Body of pancreas (tissue), 4 donors: ENCODE measurements around the gene TMA7. TPM values are rescaled to one million over a fixed set of nuclear protein-coding genes. Genes with fewer than 3 reads are reported as not detected.
A peak's percentile ranks its signal among the peaks of the same experiment; 100 is the strongest.
"Not testable (repeated sequence)": the region's sequence is repeated elsewhere in the genome, so short reads cannot be mapped to it uniquely, and the experiment has no call there.

Experiments used
- ATAC-seq: fragments of 150-250 bp; one replicate; pipeline ENCODE4 v1.9.1; 2016
- DNase-seq, 4 donors: peaks; one replicate each; pipeline ENCODE4 v3.0.0-alpha.2; 2019
- H3K27ac ChIP-seq, 4 donors: fragments of 200-600 bp; sonication (generic); 1 replicate in 3 of 4; 2 replicates in 1 of 4; pipeline versions ENCODE4 v1.5.1 to v1.6.1; 2016 to 2019; ENCODE audit warnings: mild to moderate bottlenecking in 1 of 4, mixed read lengths in 1 of 4, moderate library complexity in 1 of 4
- H3K27me3 ChIP-seq, 2 donors: fragments of 200-600 bp; sonication (generic); one replicate each; pipeline ENCODE4 v1.6.0; 2016; ENCODE audit warnings: mild to moderate bottlenecking in 1 of 2
- H3K36me3 ChIP-seq, 2 donors: fragments of 200-600 bp; sonication (generic); replicated peaks in 1 of 2; 2 replicates each; pipeline ENCODE4 v1.5.1; 2016; ENCODE audit warnings: low read depth in 2 of 2; ENCODE audit not compliant: insufficient read depth in 1 of 2
- H3K4me1 ChIP-seq: fragments of 200-600 bp; sonication (generic); one replicate; pipeline ENCODE4 v1.6.0; 2016
- H3K4me3 ChIP-seq, 2 donors: fragments of 200-600 bp; sonication (generic); 1 replicate in 1 of 2; 2 replicates in 1 of 2; pipeline ENCODE4 v1.5.1; 2016 to 2019
- H3K9me3 ChIP-seq, 3 donors: fragments of 200-600 bp; sonication (generic); 1 replicate in 2 of 3; 2 replicates in 1 of 3; pipeline ENCODE4 v1.5.1; 2016
- CTCF ChIP-seq, 7 experiments: fragments of 450-650 bp in 4 of 7; fragments of 200-600 bp in 3 of 7; sonication (generic) in 3 of 7; IDR thresholded peaks; one replicate each; pipeline ENCODE4 v1.5.1; 2016 to 2019; ENCODE audit warnings: antibody characterized with exemption in 7 of 7
- POLR2A ChIP-seq, 3 donors: fragments of 450-650 bp; IDR thresholded peaks; one replicate each; pipeline ENCODE4 v1.6.1; 2016; ENCODE audit warnings: antibody characterized with exemption in 3 of 3, mild to moderate bottlenecking in 2 of 3
- WGBS, 2 donors: methylation state at CpG; one replicate each; pipeline ENCODE4 v1.1.5; 2017; 5-methylcytosine and 5-hydroxymethylcytosine counted together
- intact Hi-C: fragments of 100-400 bp; cut with DNase I; formaldehyde crosslinking; loops from one replicate; pipeline ENCODE4 v1.15.1; 2023
- total RNA-seq, 2 donors: library from RNA; depleted of rRNA; stranded (reverse); fragments of >200 nt; gene quantifications; one replicate each; pipeline ENCODE4 v1.1.0, GENCODE V29; 2016

TMA7 gene
- total RNA-seq, 2 donors from 2014 or later = 113 to 156 TPM

- DNase-seq (no peak), ATAC-seq (no peak)
- Histone ChIP-seq H3K4me3 (no peak overlapping the region), H3K27me3 (no peaks in the 10 kb centered on the region), H3K4me1 (peaks cover 1% of the 10 kb centered on the region), H3K9me3 (no peaks in the 10 kb centered on the region), H3K36me3 (peaks cover 10 to 16% of the 10 kb centered on the region in 2 donors), H3K27ac (no peak overlapping the region)
- intact Hi-C loops = loop anchor here (5.0 kb wide), 3 partner anchors 47 to 102 kb away; partner anchors contain the start of gene UCN2
- 83 to 90% methylated on average over 2 to 7 of the region's 7 CpGs for WGBS, 2 donors
- TF ChIP-seq CTCF (IDR thresholded peaks at IDR 0.05) (no peak), POLR2A (IDR thresholded peaks at IDR 0.05) (no peak)
These were observed 19.9 kb downstream of the TMA7 start for GRCh38 chr3:48459773-48460516.

- H3K4me1 ChIP-seq = peaks cover 7% of the 10 kb centered on the region
- H3K27ac ChIP-seq = no peak overlapping the region
- intact Hi-C loops = loop anchor here (5.0 kb wide), 3 partner anchors 47 to 102 kb away; partner anchors contain the start of gene UCN2
- TF ChIP-seq CTCF (IDR thresholded peaks at IDR 0.05) (no peak), POLR2A (IDR thresholded peaks at IDR 0.05) (no peak)
- peaks cover 10 to 15% of the 10 kb centered on the region in 2 donors for H3K36me3 ChIP-seq
- no peak for DNase-seq
- no peak for ATAC-seq
- no peaks in the 10 kb centered on the region for H3K9me3 ChIP-seq
- 94 to 100% methylated on average over 1 to 3 of the region's 3 CpGs for WGBS, 2 donors
- no peak overlapping the region for H3K4me3 ChIP-seq
- H3K27me3 ChIP-seq = no peaks in the 10 kb centered on the region
These were observed 20.5 kb downstream of the TMA7 start for GRCh38 chr3:48460517-48460902.

- intact Hi-C loops = loop anchor here (5.0 kb wide), 3 partner anchors 46 to 101 kb away; partner anchors contain the start of gene UCN2
- 78 to 84% methylated on average over 7 of the region's 7 CpGs for WGBS, 2 donors
These were observed 21.7 kb downstream of the TMA7 start for GRCh38 chr3:48461767-48462166.

GRCh38 chr3:48463703-48464102, 23.6 kb downstream of the TMA7 start:
- no peak for ATAC-seq
- WGBS, 2 donors = 67 to 80% methylated on average over 1 to 9 of the region's 9 CpGs
- Histone ChIP-seq H3K4me1 (peaks cover 34% of the 10 kb centered on the region), H3K9me3 (no peaks in the 10 kb centered on the region), H3K27ac (no peak overlapping the region), H3K27me3 (no peaks in the 10 kb centered on the region), H3K4me3 (no peak overlapping the region), H3K36me3 (peaks cover 10 to 12% of the 10 kb centered on the region in 2 donors)
- DNase-seq = no peak
- TF ChIP-seq POLR2A (IDR thresholded peaks at IDR 0.05) (no peak), CTCF (IDR thresholded peaks at IDR 0.05) (no peak)
- intact Hi-C loops = loop anchor here (5.0 kb wide), 3 partner anchors 44 to 99 kb away; partner anchors contain the start of gene UCN2

More at GRCh38 chr3:48461767-48462166, 21.7 kb downstream of the TMA7 start:
- H3K4me1 ChIP-seq = peaks cover 15% of the 10 kb centered on the region
- not testable (repeated sequence) for DNase-seq, ATAC-seq, H3K4me3 ChIP-seq, H3K27ac ChIP-seq, H3K9me3 ChIP-seq, H3K27me3 ChIP-seq
- H3K36me3 ChIP-seq = peaks cover 10 to 15% of the 10 kb centered on the region in 2 donors

GRCh38 chr3:48464713-48465221, 24.7 kb downstream of the TMA7 start:
- ATAC-seq (no peak), DNase-seq (peak in 1 of 4 donors; percentile 31)
- Histone ChIP-seq H3K27ac (peak overlapping the region; percentile 93 to 100 (median 99)), H3K4me3 (no peak overlapping the region), H3K4me1 (peaks cover 45% of the 10 kb centered on the region), H3K36me3 (peaks cover 9 to 10% of the 10 kb centered on the region in 2 donors), H3K9me3 (no peaks in the 10 kb centered on the region), H3K27me3 (no peaks in the 10 kb centered on the region)
- WGBS, 2 donors = 92 to 97% methylated on average over 10 to 17 of the region's 17 CpGs
- intact Hi-C loops = loop anchor here (5.0 kb wide), 3 partner anchors 43 to 98 kb away; partner anchors contain the start of gene UCN2
- no peak for TF ChIP-seq POLR2A (IDR thresholded peaks at IDR 0.05)
- TF ChIP-seq CTCF (IDR thresholded peaks at IDR 0.05) = no peak
